VCaP (cell line): ENCODE data around the gene USP16.
"Not testable (repeated sequence)": the region's sequence is repeated elsewhere in the genome, so short reads cannot be mapped to it uniquely, and the experiment has no call there.

Experiments
- H3K27ac ChIP-seq: fragments of 450-650 bp; 2 replicates; pipeline ENCODE4 v1.5.1; 2017
- CTCF ChIP-seq: fragments of 450-650 bp; conservative IDR thresholded peaks from 2 replicates; pipeline ENCODE4 v1.5.1; 2017; ENCODE audit warnings: mild to moderate bottlenecking, moderate library complexity

USP16 gene

DNA sequence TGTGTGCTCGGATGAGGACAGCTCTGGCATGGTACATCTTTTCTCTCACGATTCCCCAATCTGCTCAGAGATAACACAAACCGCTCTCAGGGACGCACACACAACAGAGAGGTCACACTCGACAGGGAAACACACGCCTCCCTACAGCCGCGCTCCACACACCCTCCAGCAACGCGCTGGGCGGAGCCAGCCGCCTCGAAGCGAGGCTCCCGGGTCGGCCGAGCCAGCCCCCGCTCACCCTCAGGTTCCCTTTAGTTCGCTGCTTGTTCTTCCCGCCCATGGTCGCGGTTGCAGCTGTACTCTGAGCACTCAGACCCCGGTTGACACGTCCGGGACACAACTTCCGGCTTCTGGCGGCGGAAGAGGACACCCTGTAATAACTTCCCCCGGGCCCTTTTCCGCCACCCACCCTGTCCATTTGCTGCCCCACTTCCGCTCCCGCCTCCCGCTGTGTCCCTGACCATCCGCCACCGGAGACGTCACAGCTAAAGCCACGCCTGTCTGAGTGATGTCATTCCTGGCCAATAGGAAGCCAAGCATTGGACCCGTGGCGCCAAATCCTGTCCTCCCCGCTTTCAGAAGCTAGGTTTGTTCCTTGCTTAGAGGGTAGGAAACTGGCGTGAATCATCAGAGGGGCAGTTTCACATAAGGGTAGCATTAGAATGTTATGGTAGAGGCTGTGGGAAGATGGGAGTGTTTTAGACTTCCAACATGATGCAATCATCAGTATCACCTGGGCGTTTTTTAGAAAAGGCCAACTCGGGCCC lies 31.8 kb upstream of the USP16 start, which contains the start of gene LTN1:
Gene LTN1, minus strand, starts transcription at position 352 of the 767 bp plus-strand sequence. Its CDS starts 72 bp downstream, at position 280.
- H3K27ac ChIP-seq, result peak within 1 kb of the TSS; percentile 83
- TF ChIP-seq CTCF, result no peak

- TF ChIP-seq CTCF, result no peak
- H3K27ac ChIP-seq, result peak overlapping the region; percentile 83
Observed at GRCh38 chr21:28993293-28993629, 31.2 kb upstream of the USP16 start.

GRCh38 chr21:29002442-29003144 lies 21.9 kb upstream of the USP16 start:
- peak overlapping the region; percentile 92 for H3K27ac ChIP-seq
- TF ChIP-seq CTCF, result no peak

DNA sequence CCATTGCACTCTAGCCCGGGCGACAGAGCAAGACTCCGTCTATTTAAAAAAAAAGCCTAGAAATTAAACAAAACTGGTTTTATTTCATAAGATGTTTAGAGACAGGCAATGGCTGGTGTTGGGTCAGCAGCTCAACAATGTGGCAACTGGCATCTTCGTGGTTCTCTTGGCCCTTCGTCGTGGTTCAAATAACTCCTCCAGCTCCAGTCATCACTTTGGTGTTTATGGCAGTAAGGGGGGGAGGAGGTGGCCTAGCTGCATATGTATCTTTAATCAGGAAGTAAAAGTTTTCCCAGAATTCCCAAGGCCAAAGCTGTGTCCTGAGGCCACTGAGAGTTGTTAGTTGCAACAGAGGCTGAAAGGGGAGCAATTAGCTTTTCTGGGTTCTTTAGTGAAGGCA lies 18.8 kb upstream of the USP16 start:
- no peak overlapping the region for H3K27ac ChIP-seq
- no peak for TF ChIP-seq CTCF

- H3K27ac ChIP-seq, result no peak overlapping the region
- TF ChIP-seq CTCF, result no peak
Observed at GRCh38 chr21:29007135-29007534, 17.3 kb upstream of the USP16 start.

GRCh38 chr21:29007810-29008209 lies 16.7 kb upstream of the USP16 start:
- no peak overlapping the region for H3K27ac ChIP-seq
- no peak for TF ChIP-seq CTCF

- H3K27ac ChIP-seq, result no peak overlapping the region
- no peak for TF ChIP-seq CTCF
Observed at GRCh38 chr21:29008367-29008766, 16.1 kb upstream of the USP16 start.

- H3K27ac ChIP-seq, result not testable (repeated sequence)
Observed at GRCh38 chr21:29011236-29011635, 13.2 kb upstream of the USP16 start.
